ENCODE results near the gene ZNF624. TPM values are rescaled to one million over a fixed set of nuclear protein-coding genes. Genes with fewer than 3 reads are reported as not detected.
A peak's percentile ranks its signal among the peaks of the same experiment; 100 is the strongest.

The ZNF624 gene
- total RNA-seq, 3 donors from 2014 or later: 3.5 to 10.0 (median 3.6) TPM

DNA sequence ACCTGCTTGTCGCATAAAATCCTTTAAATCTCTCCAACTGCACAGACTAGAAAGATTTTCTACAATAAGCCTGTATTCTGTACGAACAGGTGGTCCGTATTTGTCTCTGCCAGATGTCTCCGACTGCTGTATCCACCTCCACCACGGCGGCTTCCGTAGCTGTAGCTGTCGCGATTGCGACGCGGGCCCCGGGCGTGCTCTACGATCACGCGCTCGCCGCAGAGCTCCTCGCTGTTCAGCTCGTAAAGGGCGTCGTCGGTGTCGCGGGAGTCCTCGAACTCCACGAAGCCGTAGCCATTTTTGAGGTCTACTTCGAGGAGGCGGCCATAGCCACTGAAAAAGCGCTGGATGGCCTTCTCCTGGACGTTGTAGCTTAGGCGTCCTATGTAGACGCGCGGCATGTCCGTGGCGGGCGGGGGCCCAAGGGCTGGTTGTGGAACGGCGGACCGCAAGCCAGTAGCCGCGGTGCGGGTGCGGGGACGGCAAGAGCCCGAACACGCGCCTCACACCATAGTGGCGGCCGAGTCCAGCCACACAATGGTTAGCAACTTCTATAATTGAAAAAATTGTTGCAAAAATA is 36.1 kb downstream of the ZNF624 start:
- Histone ChIP-seq H3K27me3 (no peaks in the 10 kb centered on the region), H3K4me1 (no peaks in the 10 kb centered on the region), H3K36me3 (no peaks in the 10 kb centered on the region), H3K4me3 (no peak overlapping the region), H3K27ac (no peak overlapping the region), H3K9me3 (peaks cover 43 to 63% of the 10 kb centered on the region in 2 donors)
- intact Hi-C loops (cut with DNase I; ENCODE audit: low total_unique reads): loop anchor here (10.0 kb wide), 1 partner anchor 1097 kb away; no protein-coding TSS in a partner anchor
- no peak for DNase-seq (ENCODE audit: low spot score in 2 of 2)
- no peak for TF ChIP-seq POLR2A (IDR thresholded peaks at IDR 0.05)
- TF ChIP-seq POLR2AphosphoS5 (IDR thresholded peaks at IDR 0.05): no peak
- TF ChIP-seq, protein P1, sequence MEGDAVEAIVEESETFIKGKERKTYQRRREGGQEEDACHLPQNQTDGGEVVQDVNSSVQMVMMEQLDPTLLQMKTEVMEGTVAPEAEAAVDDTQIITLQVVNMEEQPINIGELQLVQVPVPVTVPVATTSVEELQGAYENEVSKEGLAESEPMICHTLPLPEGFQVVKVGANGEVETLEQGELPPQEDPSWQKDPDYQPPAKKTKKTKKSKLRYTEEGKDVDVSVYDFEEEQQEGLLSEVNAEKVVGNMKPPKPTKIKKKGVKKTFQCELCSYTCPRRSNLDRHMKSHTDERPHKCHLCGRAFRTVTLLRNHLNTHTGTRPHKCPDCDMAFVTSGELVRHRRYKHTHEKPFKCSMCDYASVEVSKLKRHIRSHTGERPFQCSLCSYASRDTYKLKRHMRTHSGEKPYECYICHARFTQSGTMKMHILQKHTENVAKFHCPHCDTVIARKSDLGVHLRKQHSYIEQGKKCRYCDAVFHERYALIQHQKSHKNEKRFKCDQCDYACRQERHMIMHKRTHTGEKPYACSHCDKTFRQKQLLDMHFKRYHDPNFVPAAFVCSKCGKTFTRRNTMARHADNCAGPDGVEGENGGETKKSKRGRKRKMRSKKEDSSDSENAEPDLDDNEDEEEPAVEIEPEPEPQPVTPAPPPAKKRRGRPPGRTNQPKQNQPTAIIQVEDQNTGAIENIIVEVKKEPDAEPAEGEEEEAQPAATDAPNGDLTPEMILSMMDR (IDR thresholded peaks at IDR 0.05): no peak

DNA sequence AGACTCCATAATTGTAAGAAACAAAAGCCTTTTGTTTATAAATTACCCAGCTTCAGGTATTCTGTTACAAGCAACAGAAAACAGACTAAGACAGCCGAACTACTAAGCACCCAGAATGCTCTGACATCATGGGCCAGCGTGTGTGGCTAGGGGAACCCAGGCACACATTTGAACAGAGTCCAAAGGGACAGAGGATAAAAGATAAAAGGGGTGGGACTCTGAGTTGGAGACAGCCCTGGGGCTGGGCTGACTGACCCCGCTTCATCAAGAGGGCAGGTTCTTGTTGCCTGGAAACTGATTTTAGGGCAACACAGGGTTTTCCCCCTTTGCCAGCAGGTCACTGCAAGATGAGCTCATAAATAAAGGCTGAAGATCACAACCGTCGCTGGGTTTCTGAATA is 54.1 kb downstream of the ZNF624 start:
- Histone ChIP-seq H3K27ac (no peak overlapping the region), H3K9me3 (peaks cover 0 to 5% of the 10 kb centered on the region in 2 donors), H3K36me3 (no peaks in the 10 kb centered on the region), H3K27me3 (no peaks in the 10 kb centered on the region), H3K4me3 (no peak overlapping the region), H3K4me1 (no peaks in the 10 kb centered on the region)
- no peak for DNase-seq (ENCODE audit: low spot score in 2 of 2)
- TF ChIP-seq, protein P1 (IDR thresholded peaks at IDR 0.05): no peak
- TF ChIP-seq POLR2A (IDR thresholded peaks at IDR 0.05) (no peak), POLR2AphosphoS5 (IDR thresholded peaks at IDR 0.05) (no peak)
- intact Hi-C loops (cut with DNase I; ENCODE audit: low total_unique reads): no loop called here

DNA sequence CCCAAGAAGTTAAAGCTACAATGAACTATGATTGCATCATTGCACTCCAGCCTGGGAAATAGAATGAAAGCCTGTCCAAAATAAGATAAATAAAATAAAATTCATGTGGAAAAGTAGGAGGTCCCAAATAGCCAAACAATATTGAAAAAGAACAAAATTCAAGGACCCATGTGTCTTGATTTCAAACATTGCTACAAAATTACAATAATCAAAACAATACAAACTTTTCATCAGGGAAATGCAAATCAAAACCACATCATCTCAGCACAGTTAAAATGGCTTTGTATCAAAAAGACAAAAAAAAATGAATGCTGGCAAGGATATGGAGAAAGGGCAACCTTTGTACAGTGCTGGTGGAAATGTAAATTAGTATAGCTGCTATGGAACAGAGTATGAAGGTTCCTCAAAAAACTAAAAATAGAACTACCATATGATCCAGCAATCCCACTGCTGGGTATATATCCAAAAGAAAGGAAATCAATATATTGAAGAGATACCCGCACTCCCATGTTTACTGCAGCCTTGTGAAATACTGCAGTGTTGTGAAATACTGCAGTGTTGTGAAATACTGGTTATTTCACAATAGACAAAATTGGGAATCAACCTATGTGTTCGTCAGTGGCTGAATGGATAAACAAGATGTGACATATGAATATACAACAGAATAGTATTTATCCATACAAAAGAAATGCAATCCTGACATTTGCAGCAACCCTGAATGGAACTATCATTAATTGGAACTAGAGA is 60.1 kb downstream of the ZNF624 start:
- H3K4me3 ChIP-seq: peak overlapping the region in 1 of 3 donors; percentile 13
- H3K27ac ChIP-seq: peak overlapping the region in 1 of 2 donors; percentile 14
- H3K27me3 ChIP-seq: no peaks in the 10 kb centered on the region
- DNase-seq (ENCODE audit: low spot score in 2 of 2): no peak
- no peaks in the 10 kb centered on the region for H3K4me1 ChIP-seq
- H3K36me3 ChIP-seq: no peaks in the 10 kb centered on the region
- TF ChIP-seq POLR2AphosphoS5 (IDR thresholded peaks at IDR 0.05): peak in 2 of 3 donors; percentile 54 to 56
- TF ChIP-seq, protein P1 (IDR thresholded peaks at IDR 0.05): no peak
- TF ChIP-seq POLR2A (IDR thresholded peaks at IDR 0.05): no peak
- intact Hi-C loops (cut with DNase I; ENCODE audit: low total_unique reads): no loop called here
- no peaks in the 10 kb centered on the region for H3K9me3 ChIP-seq

DNA sequence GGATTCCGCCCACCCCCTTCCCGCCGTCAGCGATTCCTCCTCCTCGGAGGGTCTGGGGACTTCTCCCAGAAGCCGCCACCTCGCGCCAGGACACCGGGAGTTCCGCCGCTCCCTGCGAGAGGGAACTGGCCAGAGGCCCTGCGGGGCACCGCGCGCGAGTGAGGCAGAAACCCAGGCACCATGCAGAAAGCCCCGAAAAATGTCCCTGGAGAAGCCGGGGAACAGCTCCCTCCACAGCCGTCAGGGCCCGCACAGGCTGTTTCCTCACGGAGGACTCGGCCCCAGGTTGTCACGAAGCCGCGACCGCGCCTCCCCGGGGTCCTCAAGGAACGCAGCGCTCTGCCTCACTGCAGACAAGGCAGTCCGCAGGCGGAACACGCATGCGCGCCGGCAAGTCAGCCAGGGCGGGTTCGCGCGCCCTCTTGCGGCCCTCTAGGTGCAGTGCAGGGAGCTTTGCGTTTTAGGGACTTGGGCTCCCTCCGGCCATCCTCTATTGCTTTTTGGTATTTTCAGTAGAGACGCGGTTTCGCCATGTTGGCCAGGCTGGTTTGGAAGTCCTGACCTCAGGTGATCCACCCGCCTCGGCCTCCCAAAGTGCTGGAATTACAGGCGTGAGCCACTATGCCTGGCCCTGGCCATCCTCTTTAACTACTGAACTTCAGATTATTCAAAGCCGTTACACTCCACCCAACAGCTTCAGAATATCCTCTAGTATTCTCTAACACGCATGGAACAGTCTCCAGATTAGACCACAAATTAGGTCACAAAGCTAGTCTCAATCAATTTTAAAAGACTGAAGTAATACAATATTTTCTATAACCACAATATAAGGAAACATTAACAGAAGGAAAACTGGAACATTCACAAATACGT is 64.3 kb downstream of the ZNF624 start:
- peak; percentile 82 to 84 for DNase-seq (ENCODE audit: low spot score in 2 of 2)
- TF ChIP-seq, protein P1 (IDR thresholded peaks at IDR 0.05): peak; percentile 80 to 93 (median 85)
- no peak for TF ChIP-seq POLR2A (IDR thresholded peaks at IDR 0.05)
- TF ChIP-seq POLR2AphosphoS5 (IDR thresholded peaks at IDR 0.05): peak; percentile 18 to 36 (median 34)
- no peaks in the 10 kb centered on the region for H3K4me1 ChIP-seq
- H3K4me3 ChIP-seq: peak overlapping the region; percentile 57 to 83 (median 67)
- H3K27me3 ChIP-seq: no peaks in the 10 kb centered on the region
- H3K27ac ChIP-seq: peak overlapping the region; percentile 68 to 82
- H3K9me3 ChIP-seq: no peaks in the 10 kb centered on the region
- H3K36me3 ChIP-seq: no peaks in the 10 kb centered on the region
- intact Hi-C loops (cut with DNase I; ENCODE audit: low total_unique reads): no loop called here

Measured in breast epithelium (tissue), 4 donors.